Rectal smooth muscle tissue (tissue), 1 donor: ENCODE data around the gene WDR37.
A peak's percentile ranks its signal among the peaks of the same experiment; 100 is the strongest.

Source experiments
- H3K27ac ChIP-seq: one replicate; pipeline ENCODE4 v1.7.0; 2013; ENCODE audit warnings: low read depth, low read length, inconsistent platforms
- H3K27me3 ChIP-seq: one replicate; pipeline ENCODE4 v1.7.0; 2013; ENCODE audit warnings: low read length; ENCODE audit not compliant: control insufficient read depth, insufficient read depth
- H3K36me3 ChIP-seq: one replicate; pipeline ENCODE4 v1.7.0; 2013; ENCODE audit warnings: low read length; ENCODE audit not compliant: control insufficient read depth, insufficient read depth
- H3K4me1 ChIP-seq: one replicate; pipeline ENCODE4 v1.7.0; 2013; ENCODE audit warnings: low read length; ENCODE audit not compliant: control insufficient read depth, insufficient read depth
- H3K4me3 ChIP-seq: one replicate; pipeline ENCODE4 v1.7.0; 2013; ENCODE audit warnings: low read length
- H3K9ac ChIP-seq: one replicate; pipeline ENCODE4 v1.7.0; 2013; ENCODE audit warnings: low read length

Gene WDR37

GRCh38 chr10:1044146-1044545 is 12.0 kb upstream of the WDR37 start:
- Histone ChIP-seq H3K36me3 (peaks cover 11% of the 10 kb centered on the region), H3K4me1 (peaks cover 8% of the 10 kb centered on the region), H3K27me3 (no peaks in the 10 kb centered on the region), H3K27ac (no peak overlapping the region), H3K9ac (no peak overlapping the region), H3K4me3 (no peak overlapping the region)

- Histone ChIP-seq H3K36me3 (peaks cover 11% of the 10 kb centered on the region), H3K9ac (no peak overlapping the region), H3K27ac (no peak overlapping the region), H3K4me1 (peaks cover 11% of the 10 kb centered on the region), H3K27me3 (no peaks in the 10 kb centered on the region), H3K4me3 (no peak overlapping the region)
Observed at GRCh38 chr10:1044964-1045363, 11.2 kb upstream of the WDR37 start.

- peaks cover 7% of the 10 kb centered on the region for H3K36me3 ChIP-seq
- no peak overlapping the region for H3K27ac ChIP-seq
- no peak overlapping the region for H3K9ac ChIP-seq
- H3K4me1 ChIP-seq: peaks cover 11% of the 10 kb centered on the region
- no peaks in the 10 kb centered on the region for H3K27me3 ChIP-seq
- H3K4me3 ChIP-seq: no peak overlapping the region
Observed at GRCh38 chr10:1045415-1045814, 10.8 kb upstream of the WDR37 start.

- H3K36me3 ChIP-seq: peaks cover 4% of the 10 kb centered on the region
- no peaks in the 10 kb centered on the region for H3K27me3 ChIP-seq
- H3K9ac ChIP-seq: peak overlapping the region; percentile 66
- H3K27ac ChIP-seq: peak overlapping the region; percentile 100
- H3K4me1 ChIP-seq: peaks cover 14% of the 10 kb centered on the region
- peak overlapping the region; percentile 96 for H3K4me3 ChIP-seq
Observed at GRCh38 chr10:1047937-1048336, 8.2 kb upstream of the WDR37 start.

GRCh38 chr10:1048349-1048731 is 7.8 kb upstream of the WDR37 start:
- Histone ChIP-seq H3K4me1 (peaks cover 14% of the 10 kb centered on the region), H3K36me3 (peaks cover 2% of the 10 kb centered on the region), H3K27ac (peak overlapping the region; percentile 100), H3K9ac (peak overlapping the region; percentile 66), H3K27me3 (no peaks in the 10 kb centered on the region), H3K4me3 (peak overlapping the region; percentile 96)

- peak within 1 kb of the TSS; percentile 96 for H3K4me3 ChIP-seq
- H3K27ac ChIP-seq: peak within 1 kb of the TSS; percentile 100
- H3K9ac ChIP-seq: peak within 1 kb of the TSS; percentile 87
- H3K27me3 ChIP-seq: no peaks in the 10 kb centered on the region
- no peaks in the 10 kb centered on the region for H3K36me3 ChIP-seq
- H3K4me1 ChIP-seq: peaks cover 14% of the 10 kb centered on the region
Observed at GRCh38 chr10:1048732-1049424, 7.3 kb upstream of the WDR37 start, which contains the start of gene IDI1. Gene IDI1 (minus strand): TSS chr10:1049119. CDS start chr10:1049003, 116 bp downstream.

- no peaks in the 10 kb centered on the region for H3K36me3 ChIP-seq
- peaks cover 16% of the 10 kb centered on the region for H3K4me1 ChIP-seq
- H3K4me3 ChIP-seq: peak overlapping the region; percentile 96
- peak overlapping the region; percentile 100 for H3K27ac ChIP-seq
- no peaks in the 10 kb centered on the region for H3K27me3 ChIP-seq
- H3K9ac ChIP-seq: peak overlapping the region; percentile 61
Observed at GRCh38 chr10:1049425-1049958, 6.7 kb upstream of the WDR37 start.

GRCh38 chr10:1050145-1050544 is 6.0 kb upstream of the WDR37 start:
- Histone ChIP-seq H3K4me1 (peaks cover 23% of the 10 kb centered on the region), H3K9ac (no peak overlapping the region), H3K27me3 (no peaks in the 10 kb centered on the region), H3K27ac (peak overlapping the region; percentile 100), H3K4me3 (peak overlapping the region; percentile 96), H3K36me3 (no peaks in the 10 kb centered on the region)

GRCh38 chr10:1050554-1050953 is 5.6 kb upstream of the WDR37 start:
- Histone ChIP-seq H3K27ac (no peak overlapping the region), H3K4me1 (peaks cover 26% of the 10 kb centered on the region), H3K4me3 (peak overlapping the region; percentile 51), H3K36me3 (no peaks in the 10 kb centered on the region), H3K27me3 (no peaks in the 10 kb centered on the region), H3K9ac (no peak overlapping the region)

GRCh38 chr10:1054684-1055083 is 1.5 kb upstream of the WDR37 start:
- Histone ChIP-seq H3K27me3 (no peaks in the 10 kb centered on the region), H3K36me3 (peaks cover 5% of the 10 kb centered on the region), H3K9ac (no peak overlapping the region), H3K27ac (no peak overlapping the region), H3K4me1 (peaks cover 22% of the 10 kb centered on the region), H3K4me3 (peak overlapping the region; percentile 2)

- Histone ChIP-seq H3K9ac (peak overlapping the region; percentile 49), H3K27ac (peak overlapping the region; percentile 98), H3K4me1 (peaks cover 16% of the 10 kb centered on the region), H3K36me3 (peaks cover 5% of the 10 kb centered on the region), H3K4me3 (peak overlapping the region; percentile 99), H3K27me3 (no peaks in the 10 kb centered on the region)
Observed at GRCh38 chr10:1057106-1057657, 997 bp downstream of the WDR37 start.

GRCh38 chr10:1058017-1058416 is 1.8 kb downstream of the WDR37 start:
- Histone ChIP-seq H3K4me1 (peaks cover 16% of the 10 kb centered on the region), H3K27me3 (no peaks in the 10 kb centered on the region), H3K9ac (no peak overlapping the region), H3K36me3 (peaks cover 5% of the 10 kb centered on the region), H3K4me3 (peak overlapping the region; percentile 99), H3K27ac (no peak overlapping the region)

- Histone ChIP-seq H3K4me3 (no peak overlapping the region), H3K4me1 (peaks cover 10% of the 10 kb centered on the region), H3K27me3 (no peaks in the 10 kb centered on the region), H3K9ac (no peak overlapping the region), H3K27ac (no peak overlapping the region), H3K36me3 (peaks cover 5% of the 10 kb centered on the region)
Observed at GRCh38 chr10:1059902-1060301, 3.7 kb downstream of the WDR37 start.
